GM19025 (cell line): ENCODE data around the gene LENG9.

Experiments
- ATAC-seq: cut with Tn5 transposase; IDR thresholded peaks from one replicate; pipeline ENCODE4 v1.9.1; 2021; ENCODE audit warnings: mild to moderate bottlenecking, low read depth, moderate library complexity; ENCODE audit not compliant: unreplicated experiment

Gene LENG9

GRCh38 chr19:54460230-54461005 is 3.2 kb downstream of the LENG9 start:
- no peak for ATAC-seq

GRCh38 chr19:54459282-54460229 is 4.0 kb downstream of the LENG9 start:
- no peak for ATAC-seq

- no peak for ATAC-seq
Measured at GRCh38 chr19:54458648-54459281, 4.8 kb downstream of the LENG9 start.

- no peak for ATAC-seq
Measured at GRCh38 chr19:54457773-54458647, 5.6 kb downstream of the LENG9 start.

- no peak for ATAC-seq
Measured at GRCh38 chr19:54456423-54457373, 6.9 kb downstream of the LENG9 start.

- ATAC-seq, result no peak
Measured at GRCh38 chr19:54455786-54456422, 7.7 kb downstream of the LENG9 start.

- ATAC-seq, result no peak
Measured at GRCh38 chr19:54454781-54455675, 8.6 kb downstream of the LENG9 start.

- ATAC-seq, result no peak
Measured at GRCh38 chr19:54453921-54454780, 9.4 kb downstream of the LENG9 start.

GRCh38 chr19:54452626-54453025 is 11.0 kb downstream of the LENG9 start:
- no peak for ATAC-seq

GRCh38 chr19:54451997-54452396 is 11.6 kb downstream of the LENG9 start:
- ATAC-seq, result no peak

GRCh38 chr19:54451331-54451871 is 12.2 kb downstream of the LENG9 start:
- ATAC-seq, result no peak

GRCh38 chr19:54449701-54450069 is 13.9 kb downstream of the LENG9 start:
- no peak for ATAC-seq

- peak; percentile 82 for ATAC-seq
Measured at GRCh38 chr19:54448774-54449700, 14.5 kb downstream of the LENG9 start, which contains the start of gene LENG8. Gene LENG8 (plus strand): TSS chr19:54449199. CDS start chr19:54451345, 2,146 bp downstream.

GRCh38 chr19:54448040-54448773 is 15.4 kb downstream of the LENG9 start:
- ATAC-seq, result no peak
